WERI-Rb-1 (cell line): ENCODE measurements around the gene ZNF432.

ENCODE experiments used
- DNase-seq: peaks from one replicate; pipeline ENCODE4 v3.0.0-alpha.2; 2020
- H3K27ac ChIP-seq: fragments of 250-450 bp; sonication (Bioruptor Pico); 2 replicates; pipeline ENCODE4 v1.5.1; 2020; ENCODE audit warnings: mild to moderate bottlenecking, moderate library complexity
- H3K27me3 ChIP-seq: fragments of 250-450 bp; sonication (Bioruptor Pico); 2 replicates; pipeline ENCODE4 v1.5.1; 2021; ENCODE audit warnings: mild to moderate bottlenecking, low read depth, moderate library complexity; ENCODE audit not compliant: insufficient read depth, severe bottlenecking
- H3K36me3 ChIP-seq: fragments of 250-450 bp; sonication (Bioruptor Pico); 2 replicates; pipeline ENCODE4 v1.5.1; 2020; ENCODE audit warnings: mild to moderate bottlenecking, moderate library complexity
- H3K4me3 ChIP-seq: 2 replicates; pipeline ENCODE4 v1.5.1; 2011; ENCODE audit warnings: low read depth, mild to moderate bottlenecking, control low read depth, low read length
- H3K9me3 ChIP-seq: fragments of 250-450 bp; sonication (Bioruptor Pico); 2 replicates; pipeline ENCODE4 v1.5.1; 2021; ENCODE audit warnings: mild to moderate bottlenecking, moderate library complexity; ENCODE audit not compliant: severe bottlenecking
- TF ChIP-seq, protein P1 (sequence below): IDR thresholded peaks from 2 replicates; pipeline ENCODE4 v1.5.1; 2011; ENCODE audit warnings: low read depth, mild to moderate bottlenecking, control low read depth, inconsistent platforms, low read length

The ZNF432 gene

DNA sequence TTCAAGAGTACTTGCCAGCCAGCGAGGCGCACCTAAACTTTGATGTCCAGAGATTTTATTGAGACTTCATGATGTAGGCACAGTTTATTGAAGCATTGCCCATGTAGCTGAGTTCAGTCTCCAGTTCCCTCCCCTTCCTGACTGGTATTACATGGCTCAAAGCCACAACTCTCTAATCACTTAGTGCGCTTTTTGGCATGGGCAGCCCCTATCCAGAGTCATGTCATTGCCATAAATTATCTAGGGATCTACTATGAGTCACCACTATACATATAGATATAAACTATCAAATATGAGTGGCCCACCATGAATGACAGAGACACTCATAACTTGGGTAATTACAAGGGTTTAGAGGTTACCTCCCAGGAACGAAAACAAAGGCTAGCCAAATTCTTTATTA is 28.1 kb downstream of the ZNF432 start:
- no peak overlapping the region for H3K27ac ChIP-seq
- peaks cover 85% of the 10 kb centered on the region for H3K36me3 ChIP-seq
- no peaks in the 10 kb centered on the region for H3K27me3 ChIP-seq
- H3K9me3 ChIP-seq, result no peaks in the 10 kb centered on the region
- TF ChIP-seq, protein P1, sequence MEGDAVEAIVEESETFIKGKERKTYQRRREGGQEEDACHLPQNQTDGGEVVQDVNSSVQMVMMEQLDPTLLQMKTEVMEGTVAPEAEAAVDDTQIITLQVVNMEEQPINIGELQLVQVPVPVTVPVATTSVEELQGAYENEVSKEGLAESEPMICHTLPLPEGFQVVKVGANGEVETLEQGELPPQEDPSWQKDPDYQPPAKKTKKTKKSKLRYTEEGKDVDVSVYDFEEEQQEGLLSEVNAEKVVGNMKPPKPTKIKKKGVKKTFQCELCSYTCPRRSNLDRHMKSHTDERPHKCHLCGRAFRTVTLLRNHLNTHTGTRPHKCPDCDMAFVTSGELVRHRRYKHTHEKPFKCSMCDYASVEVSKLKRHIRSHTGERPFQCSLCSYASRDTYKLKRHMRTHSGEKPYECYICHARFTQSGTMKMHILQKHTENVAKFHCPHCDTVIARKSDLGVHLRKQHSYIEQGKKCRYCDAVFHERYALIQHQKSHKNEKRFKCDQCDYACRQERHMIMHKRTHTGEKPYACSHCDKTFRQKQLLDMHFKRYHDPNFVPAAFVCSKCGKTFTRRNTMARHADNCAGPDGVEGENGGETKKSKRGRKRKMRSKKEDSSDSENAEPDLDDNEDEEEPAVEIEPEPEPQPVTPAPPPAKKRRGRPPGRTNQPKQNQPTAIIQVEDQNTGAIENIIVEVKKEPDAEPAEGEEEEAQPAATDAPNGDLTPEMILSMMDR, result no peak
- H3K4me3 ChIP-seq, result no peak overlapping the region
- no peak for DNase-seq

DNA sequence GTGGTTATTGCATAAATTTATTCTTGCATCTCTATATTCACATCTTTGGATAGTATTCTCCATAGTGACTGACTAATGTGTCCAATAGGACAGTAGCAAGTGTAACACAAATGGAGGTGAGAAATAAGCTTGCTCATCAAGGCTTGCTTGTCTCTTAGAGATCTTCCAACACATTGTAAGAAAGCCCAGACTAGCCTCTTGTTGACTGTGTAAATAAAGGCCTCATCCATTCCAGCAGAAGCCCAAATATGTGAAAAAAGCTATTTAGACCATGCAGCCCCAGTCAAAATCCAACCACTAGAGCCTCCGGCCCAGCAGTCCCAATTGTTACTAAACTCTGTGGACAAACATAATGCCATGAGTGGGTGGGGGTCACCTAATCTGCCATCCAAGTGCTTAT is 38.0 kb downstream of the ZNF432 start:
- Histone ChIP-seq H3K36me3 (peaks cover 13% of the 10 kb centered on the region), H3K9me3 (peaks cover 4% of the 10 kb centered on the region), H3K4me3 (no peak overlapping the region), H3K27ac (no peak overlapping the region), H3K27me3 (no peaks in the 10 kb centered on the region)
- TF ChIP-seq, protein P1, result no peak
- no peak for DNase-seq

DNA sequence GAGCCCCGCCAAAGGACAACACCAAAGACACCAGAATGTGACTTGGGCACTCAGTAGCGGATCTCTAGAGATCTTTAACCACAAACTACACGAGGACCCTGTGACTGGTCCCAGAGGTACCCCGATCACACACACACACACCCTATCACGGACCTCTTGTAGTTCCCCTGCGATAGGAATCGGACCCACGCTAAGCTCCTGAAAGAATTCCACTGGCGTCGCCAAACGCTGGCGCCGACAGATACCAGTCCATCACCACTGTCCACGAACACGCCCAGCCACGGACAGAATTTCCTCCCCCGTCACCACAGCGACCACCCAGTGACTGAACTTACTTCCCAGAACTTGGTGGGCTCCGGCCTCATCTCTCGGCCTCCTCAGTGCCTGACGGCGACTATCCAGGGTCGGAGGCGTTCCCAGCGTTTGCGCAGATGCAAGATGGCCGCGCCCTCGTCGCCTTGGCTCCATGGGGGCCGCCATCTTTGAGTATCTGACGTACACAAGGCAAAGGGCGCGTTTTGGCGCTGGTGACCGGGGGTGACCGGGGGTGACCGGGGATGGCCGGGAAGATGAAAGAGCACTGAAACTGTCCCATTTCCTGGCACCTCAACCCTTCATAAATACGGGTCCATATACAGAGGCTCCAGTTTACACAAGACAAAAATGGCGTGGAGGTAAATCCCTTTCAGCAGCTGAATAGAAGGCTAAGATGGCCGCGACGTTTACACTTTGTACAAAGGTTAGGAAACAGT is 40.7 kb downstream of the ZNF432 start, which contains the start of gene ZNF615:
Gene ZNF615, minus strand, starts transcription at position 406 of the 752 bp plus-strand sequence. CDS start 4,500 bp downstream, outside the sequence.
- Histone ChIP-seq H3K36me3 (peaks cover 14% of the 10 kb centered on the region), H3K27ac (peak within 1 kb of the TSS; percentile 81), H3K4me3 (peak within 1 kb of the TSS; percentile 88), H3K9me3 (peaks cover 4% of the 10 kb centered on the region), H3K27me3 (no peaks in the 10 kb centered on the region)
- TF ChIP-seq, protein P1, result no peak
- peak; percentile 87 for DNase-seq

DNA sequence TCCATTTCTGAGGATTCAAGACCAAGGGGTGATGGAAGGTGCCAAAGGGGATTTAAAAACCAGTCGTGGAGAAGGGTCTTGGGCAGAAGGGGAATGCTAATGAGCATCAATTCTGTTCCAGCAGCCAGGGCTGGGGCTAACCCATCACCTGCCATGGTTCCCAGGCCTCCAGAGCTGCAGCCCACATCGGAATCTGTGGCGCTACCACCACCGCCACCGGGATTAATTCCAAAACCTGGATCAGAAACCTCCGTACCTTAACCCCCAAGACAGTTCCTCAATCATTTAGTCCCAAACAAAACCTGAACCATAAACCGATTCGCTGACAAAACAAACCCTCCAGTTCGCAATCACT is 41.2 kb downstream of the ZNF432 start:
- TF ChIP-seq, protein P1, result no peak
- DNase-seq, result no peak
- Histone ChIP-seq H3K9me3 (peaks cover 4% of the 10 kb centered on the region), H3K27ac (no peak overlapping the region), H3K27me3 (no peaks in the 10 kb centered on the region), H3K36me3 (peaks cover 10% of the 10 kb centered on the region), H3K4me3 (peak overlapping the region; percentile 88)

DNA sequence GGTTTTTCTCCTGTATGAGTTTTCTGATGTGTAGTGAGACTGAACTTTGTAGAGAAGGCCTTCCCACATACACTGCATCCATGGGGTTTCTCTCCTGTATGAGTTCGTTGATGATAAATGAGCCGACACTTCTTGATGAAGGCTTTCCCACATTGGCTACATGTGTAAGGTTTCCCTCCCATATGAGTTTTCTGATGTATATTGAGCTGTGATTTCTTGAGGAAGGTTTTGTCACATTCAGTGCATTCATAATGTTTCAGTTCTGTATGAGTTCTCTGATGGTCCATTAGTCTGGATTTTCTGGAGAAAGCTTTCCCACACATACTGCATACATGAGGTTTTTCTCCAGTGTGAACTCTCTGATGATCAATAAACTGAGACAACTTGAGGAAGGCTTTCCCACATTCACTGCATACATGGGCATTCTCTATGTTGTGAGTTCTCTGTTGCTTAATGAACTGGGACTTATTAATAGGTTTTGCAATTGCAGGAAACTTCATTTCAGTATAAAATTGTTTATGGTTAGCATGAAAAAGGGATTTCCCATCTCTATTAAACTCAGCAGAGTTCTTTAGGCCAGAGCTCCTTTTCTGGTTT is 54.5 kb downstream of the ZNF432 start:
- H3K27ac ChIP-seq, result no peak overlapping the region
- TF ChIP-seq, protein P1, result no peak
- H3K9me3 ChIP-seq, result peaks cover 22% of the 10 kb centered on the region
- no peak for DNase-seq
- H3K36me3 ChIP-seq, result peaks cover 56% of the 10 kb centered on the region
- no peak overlapping the region for H3K4me3 ChIP-seq
- no peaks in the 10 kb centered on the region for H3K27me3 ChIP-seq
